Subcutaneous adipose tissue (tissue), 4 donors: ENCODE results near the gene ZGLP1. TPM values are rescaled to one million over a fixed set of nuclear protein-coding genes. Genes with fewer than 3 reads are reported as not detected.

Experiments
- CTCF ChIP-seq: fragments of 450-650 bp; IDR thresholded peaks from one replicate; pipeline ENCODE4 v1.5.1; 2016; ENCODE audit warnings: low read depth, mild to moderate bottlenecking, control low read depth, antibody characterized with exemption, moderate library complexity
- total RNA-seq, 4 donors: library from RNA; depleted of rRNA; stranded (reverse); fragments of >200 nt; gene quantifications; one replicate each; pipeline ENCODE4 v1.1.0, GENCODE V29; 2016

The ZGLP1 gene
- total RNA-seq, 4 donors from 2014 or later: 0.49 to 5.8 (median 2.2) TPM

DNA sequence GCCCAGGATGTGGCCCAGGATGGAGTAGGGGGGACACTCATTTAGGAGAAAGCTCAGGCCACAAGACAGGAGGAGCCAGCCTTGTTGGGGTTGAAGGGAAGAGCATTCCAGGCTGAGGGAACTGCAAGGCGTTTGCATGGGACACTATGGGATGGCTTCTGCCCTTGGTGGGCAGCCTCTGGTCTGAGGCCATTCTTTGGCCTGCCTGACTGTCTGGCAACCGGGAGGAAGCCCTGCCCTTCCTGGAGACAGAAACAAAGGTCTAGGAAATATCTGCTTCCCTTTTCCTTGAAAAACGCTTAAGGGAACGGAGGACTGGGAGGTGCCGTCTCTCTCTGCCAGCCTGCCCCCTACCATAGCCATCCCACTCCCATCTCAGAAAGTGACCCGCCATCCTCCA, 41.5 kb downstream of the ZGLP1 start:
- no peak for TF ChIP-seq CTCF

DNA sequence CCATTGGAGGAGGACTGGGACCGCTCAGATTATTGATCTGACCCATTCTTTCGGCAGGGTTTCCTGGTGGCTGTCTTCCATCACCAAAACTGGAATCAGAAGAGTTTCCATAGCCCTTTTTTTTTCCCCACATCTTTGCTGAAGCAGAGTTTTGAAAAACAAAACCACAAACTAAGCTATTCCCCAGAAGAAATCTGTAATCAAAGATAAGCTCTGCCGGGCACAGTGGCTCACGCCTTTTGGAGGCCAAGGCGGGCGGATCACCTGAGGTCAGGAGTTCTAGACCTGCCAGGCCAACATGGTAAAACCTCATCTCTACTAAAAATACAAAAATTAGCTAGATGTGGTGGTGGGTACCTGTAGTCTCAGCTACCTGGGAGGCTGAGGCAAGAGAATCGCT, 42.9 kb downstream of the ZGLP1 start:
- no peak for TF ChIP-seq CTCF

DNA sequence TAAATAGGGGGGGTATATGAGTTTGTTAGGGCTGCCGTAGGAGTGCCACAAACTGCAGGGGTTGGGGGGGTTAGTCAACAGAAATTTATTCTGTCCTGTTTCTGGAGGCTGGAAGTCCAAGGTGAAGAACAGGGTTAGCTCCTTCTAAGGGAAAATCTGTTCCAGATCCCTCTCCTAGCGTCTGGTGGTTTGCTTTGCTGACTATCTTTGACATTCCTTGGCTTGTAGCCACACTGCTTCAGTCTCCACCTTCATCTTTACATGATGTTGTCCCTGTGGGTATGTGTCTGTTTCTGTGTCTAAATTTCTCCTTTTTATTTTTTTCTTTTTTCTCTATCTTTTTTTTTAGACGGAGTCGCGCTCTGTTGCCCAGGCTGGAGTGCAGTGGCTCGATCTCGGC, 46.8 kb downstream of the ZGLP1 start:
- TF ChIP-seq CTCF: no peak

DNA sequence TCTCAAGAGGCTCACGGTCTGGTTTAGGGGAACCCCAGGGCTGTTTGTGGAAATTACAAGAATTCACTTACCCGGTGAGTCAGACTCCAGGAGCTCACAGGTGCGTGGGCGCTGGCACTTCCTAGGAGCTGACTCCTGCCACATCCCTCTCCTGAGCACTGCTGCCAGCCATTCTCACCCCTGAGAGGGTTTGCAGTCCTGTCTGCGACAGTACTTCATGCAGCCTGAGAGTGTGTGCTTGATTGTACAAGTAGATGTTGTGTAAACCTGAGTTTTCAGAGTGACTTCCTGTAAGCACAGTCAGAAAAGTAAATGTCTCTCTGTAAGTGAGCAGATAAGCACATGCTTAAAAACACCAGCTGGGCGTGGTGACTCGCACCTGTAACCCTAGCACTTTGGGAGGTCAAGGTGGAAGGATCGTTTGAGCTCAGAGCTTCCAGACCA, 49.5 kb downstream of the ZGLP1 start:
- no peak for TF ChIP-seq CTCF

- TF ChIP-seq CTCF: no peak
These were observed 50.3 kb downstream of the ZGLP1 start for GRCh38 chr19:10259162-10259905.

DNA sequence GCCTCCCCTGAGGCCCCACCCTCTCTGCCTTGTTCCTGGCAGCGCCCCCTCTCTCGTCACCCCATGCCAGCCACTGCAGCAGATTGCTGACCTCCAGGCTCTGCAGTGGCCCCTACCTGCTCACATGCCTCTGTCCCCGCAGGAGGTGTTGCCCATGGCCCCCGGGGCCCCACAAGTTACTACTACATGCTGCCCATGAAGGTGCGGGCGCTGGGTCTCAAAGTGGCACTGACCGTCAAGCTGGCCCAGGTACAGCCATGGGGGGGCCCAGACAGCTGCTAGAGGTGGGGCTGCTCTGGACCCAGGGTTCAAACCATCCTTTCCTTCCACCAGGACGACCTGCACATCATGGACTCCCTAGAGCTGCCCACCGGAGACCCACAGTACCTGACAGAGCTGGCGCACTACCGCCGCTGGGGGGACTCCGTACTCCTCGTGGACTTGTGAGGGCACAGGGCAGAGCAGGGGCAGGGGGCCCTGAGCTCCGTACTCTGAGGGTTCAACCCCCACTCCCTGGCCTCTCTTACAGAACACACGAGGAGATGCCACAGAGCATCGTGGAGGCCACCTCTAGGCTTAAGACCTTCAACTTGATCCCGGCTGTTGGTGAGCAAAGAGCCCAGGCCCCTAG, 51.4 kb downstream of the ZGLP1 start:
- TF ChIP-seq CTCF: no peak

- no peak for TF ChIP-seq CTCF
These were observed 52.5 kb downstream of the ZGLP1 start for GRCh38 chr19:10256970-10257615.
